ENCODE data around the gene MGAT4A.

The MGAT4A gene

DNA sequence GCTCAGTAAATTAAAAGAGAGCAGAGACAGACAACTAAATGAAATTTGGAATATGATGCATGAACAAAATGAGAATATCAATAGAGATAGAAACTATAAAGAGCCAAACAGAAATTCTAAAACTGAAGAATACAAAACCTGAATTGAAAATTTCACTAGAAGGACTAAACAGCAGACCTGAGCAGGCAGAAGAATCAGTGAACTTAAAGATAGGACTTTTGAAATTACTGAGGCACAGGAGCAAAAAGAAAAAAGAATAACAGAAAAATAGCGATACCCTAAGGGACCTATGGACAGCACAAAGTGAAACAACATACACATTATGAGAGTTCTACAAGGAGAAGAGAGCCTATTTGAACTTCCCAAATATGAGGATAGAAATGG is 80.9 kb downstream of the MGAT4A start:
- no peak for DNase-seq

DNA sequence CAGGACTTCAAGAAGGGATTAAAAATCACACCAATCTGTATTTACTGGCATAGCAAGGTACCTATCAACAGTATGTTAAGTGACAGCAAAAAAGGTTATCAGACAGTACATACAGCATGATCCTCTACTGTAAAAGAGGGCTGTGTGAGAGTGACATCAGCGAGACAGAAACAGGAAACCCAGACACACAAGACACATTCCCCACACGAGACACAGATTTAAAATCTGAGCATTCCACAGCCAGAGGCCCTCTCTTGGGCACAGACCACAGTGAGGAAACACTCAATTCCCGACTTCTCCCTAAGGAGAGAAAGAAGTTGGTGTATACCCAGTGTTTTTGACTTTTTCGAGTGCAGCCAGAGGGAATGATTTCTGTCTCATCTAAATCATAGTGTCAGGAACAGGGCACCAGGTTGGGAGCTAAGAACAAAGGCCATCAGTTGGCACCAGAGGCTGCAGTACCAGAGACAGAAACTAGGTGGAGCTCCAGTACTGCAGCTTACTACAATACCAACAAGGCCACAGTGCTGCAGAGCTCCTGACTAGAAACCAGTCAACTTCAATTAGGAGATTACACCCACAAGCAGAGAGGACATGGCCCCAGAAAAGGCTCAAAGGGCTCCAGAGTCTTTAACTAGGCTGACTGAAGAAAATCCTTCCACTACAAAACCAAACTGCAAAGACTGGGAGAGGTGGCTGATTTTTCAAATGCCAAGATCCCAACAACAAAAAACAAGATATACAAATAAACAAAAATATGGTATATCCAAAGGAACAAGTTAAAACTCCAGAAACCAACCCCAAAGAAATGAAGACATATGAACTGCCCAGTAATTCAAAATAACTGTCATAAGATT is 81.6 kb downstream of the MGAT4A start:
- peak; percentile 59 to 77 for DNase-seq

DNA sequence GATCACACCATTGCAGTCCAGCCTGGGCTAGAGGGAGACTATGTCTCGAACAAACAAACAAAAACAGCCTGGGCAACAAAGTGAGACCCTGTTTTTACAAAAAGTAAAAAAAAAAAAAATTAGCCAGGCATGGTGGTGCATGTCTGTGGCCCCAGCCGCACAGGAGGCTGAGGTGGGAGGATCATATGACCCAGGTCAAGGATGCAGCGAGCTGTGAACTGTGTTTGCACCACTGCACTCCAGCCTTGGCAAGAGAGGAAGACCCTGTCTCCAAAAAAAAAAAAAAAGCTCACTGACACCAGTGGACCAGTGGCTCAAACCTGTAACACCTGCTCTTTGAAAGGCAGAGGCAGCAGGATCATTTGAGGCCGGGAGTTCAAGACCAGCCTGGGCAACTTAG is 82.5 kb downstream of the MGAT4A start:
- no peak for DNase-seq

DNA sequence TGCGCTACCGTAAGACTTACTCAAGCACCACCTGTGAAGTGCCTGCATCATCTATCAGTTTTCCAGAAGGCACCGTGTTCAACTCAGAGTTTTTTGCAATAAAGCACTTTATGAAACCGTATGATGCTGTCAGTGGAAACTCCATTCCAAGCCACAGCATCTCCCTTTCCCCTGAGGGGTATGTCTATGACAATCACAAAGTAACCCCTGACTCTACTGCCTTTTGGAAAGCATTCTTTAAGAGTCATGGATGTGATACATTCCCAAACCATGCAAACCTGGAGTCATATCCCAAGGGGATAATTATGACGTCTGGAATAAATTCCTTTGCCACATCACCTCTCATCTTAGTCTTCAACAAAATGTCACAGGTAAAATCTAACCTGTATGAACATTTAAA is 83.3 kb downstream of the MGAT4A start:
- DNase-seq, result no peak

DNA sequence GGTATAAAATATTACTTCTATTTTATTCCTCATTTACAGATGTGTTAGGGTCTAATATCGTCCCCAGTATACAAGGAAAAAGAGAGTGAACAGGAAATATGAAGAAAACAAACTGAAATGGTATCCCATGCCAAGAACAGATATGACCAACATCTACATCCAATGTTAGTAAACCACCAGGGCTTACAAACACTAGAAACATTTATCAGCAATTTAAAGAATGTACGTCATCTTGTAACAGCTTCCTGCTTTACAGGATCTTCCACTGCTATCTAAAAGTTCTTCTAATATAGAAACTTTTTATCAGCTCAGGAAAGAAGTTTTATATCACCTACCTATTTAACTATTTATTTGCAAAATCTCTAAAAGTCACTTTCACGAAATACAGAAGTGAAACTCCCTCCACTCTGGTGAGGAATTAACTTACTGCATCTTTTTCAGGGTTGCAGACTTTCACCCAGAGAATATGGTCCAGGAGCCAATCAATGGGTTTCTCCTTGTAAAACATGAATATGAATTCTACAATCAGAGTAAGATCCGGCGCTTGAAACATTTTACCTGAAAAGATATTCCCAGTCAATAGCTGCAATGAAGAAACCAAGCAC is 87.3 kb downstream of the MGAT4A start:
- no peak for DNase-seq

DNA sequence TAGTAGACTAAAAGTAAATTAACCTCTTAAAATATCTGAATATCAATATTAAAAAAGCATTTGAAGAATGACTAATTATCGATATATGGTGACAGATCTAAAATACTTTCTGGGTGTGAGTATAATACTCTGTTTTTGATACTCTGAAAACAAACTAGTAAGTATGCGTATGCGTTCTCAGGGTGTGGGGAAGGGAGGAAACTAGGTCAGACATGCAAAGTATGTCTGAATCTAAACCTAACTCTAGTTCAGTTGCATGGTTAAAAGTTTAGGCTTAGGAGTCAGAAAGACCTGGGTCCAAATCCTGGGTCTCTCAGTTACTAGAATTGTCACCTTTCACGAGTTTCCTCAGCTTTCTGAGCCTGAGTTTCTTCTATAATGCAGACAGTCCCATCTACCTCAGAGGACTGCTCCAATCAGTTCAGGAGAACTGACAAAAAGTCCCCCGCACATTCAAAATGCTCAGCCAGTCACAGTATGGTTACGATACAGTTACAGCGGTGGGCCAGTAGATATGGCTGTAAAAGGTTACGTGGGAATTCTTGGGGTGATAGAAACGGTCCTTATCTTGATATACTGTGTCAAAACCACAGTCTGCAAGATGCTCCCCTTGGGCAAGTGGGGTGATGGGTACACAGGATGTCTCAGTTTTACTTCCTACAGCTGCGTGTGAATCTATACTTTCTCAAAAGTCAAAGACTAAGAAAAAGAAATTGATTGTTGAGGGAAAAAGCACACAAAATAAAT is 93.4 kb downstream of the MGAT4A start:
- DNase-seq, result no peak

DNA sequence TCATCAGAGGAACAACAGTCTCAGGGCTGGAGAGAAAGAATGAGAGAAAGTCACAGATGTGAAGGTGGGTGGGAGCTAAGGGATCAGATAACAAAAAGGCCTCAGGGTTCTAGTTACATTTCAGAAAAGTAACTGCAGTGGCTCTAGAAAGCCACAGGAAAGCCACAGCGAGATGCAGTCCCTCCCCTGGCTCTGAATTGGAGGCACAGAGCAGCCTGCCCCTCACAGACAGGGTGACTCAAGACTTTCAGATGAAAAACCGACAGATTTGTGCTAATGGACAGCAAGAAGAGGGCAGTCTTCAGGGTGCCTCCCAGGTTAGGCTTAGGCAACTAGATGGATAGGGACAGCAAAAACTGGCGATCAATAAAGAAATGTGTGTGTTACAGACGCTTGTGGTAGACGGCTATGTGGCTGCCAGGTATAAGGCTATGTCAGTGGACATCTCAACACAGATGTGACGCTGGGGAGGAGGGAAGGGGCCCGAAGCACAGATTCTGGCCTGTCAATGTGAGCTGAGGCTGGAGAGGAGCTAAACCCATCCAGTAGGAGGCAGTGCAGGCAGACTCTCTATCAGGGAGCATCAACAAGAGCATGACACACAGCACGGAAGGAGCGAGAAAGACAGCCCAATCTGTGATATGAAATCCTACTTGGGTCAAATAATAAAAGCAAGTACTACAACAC is 96.4 kb downstream of the MGAT4A start:
- DNase-seq, result no peak

DNA sequence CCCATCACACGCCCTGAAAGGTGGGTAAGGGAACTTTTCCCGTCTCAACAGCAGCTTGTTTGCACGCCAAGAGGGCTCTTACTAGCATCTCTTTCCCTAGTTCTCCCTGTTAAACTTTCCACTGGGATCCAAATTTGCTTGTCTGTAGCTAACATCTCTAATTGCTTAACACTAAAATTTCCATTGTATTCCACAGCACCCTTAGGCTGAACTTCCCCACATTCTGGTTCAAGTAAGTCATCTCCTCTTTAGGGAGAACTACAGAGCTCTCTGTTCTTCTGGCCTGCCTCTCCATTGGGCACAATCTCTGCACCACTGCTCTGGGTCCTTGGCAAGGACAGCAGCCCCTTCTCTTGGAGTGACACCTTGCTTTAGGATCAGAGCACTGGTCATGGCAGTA is 98.6 kb downstream of the MGAT4A start:
- DNase-seq, result no peak

DNA sequence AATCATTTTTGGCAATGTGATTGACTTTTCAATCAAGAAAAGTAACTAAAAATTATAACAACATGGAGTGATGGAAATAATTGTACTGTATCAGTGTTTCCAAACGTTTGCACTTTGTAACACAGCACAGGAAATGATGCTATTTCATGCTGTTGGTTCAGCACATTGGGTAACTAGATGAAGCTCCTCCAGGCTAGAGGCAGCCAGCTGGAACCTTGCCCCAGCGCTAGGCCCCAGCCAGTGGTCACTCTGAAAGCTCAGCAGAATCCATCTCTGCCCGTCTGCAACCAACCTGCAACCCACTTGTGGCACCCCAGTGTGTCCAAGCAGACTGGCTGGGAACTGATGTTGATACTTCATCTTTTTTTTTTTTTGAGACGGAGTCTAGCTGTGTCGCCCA is 107.3 kb downstream of the MGAT4A start:
- DNase-seq, result no peak

DNA sequence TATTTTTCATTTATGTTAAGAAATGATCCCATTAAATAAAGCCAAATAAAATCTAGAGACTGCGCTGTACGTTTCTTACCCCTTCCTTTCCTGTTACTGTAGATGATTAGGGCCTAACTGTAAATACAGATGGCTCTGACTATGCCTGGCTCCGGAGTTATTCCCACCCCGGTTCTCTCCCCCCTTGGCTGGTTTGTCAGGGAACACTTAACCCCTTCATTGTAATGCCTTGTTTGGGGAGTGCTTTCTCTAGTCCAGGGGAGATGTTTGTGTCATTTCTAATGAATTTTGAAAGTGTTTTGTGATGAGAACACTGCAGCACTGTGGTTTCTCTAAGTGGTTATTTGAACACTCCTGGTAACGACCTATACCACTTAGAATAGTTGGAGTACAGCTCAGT is 113.8 kb downstream of the MGAT4A start:
- DNase-seq, result no peak

DNA sequence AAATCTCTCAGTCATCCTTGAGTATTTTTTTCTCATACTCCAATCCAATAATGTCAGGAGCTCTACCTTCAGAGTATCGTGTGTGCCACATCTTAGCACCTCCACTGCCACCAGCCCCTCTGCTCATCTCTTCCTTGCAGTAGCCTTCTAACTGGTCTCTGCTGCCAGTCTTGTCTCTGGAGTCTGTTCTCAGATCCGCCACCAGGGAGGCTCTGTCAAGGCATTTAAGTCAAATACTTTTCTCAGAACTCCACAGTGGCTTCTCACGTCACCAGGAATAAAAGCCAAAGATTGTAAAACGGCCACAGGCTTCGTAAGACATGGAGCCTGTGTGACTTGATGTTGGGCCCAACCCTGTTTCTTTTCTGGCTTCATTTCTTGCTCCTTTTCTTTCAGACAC is 115.5 kb downstream of the MGAT4A start:
- no peak for DNase-seq

DNA sequence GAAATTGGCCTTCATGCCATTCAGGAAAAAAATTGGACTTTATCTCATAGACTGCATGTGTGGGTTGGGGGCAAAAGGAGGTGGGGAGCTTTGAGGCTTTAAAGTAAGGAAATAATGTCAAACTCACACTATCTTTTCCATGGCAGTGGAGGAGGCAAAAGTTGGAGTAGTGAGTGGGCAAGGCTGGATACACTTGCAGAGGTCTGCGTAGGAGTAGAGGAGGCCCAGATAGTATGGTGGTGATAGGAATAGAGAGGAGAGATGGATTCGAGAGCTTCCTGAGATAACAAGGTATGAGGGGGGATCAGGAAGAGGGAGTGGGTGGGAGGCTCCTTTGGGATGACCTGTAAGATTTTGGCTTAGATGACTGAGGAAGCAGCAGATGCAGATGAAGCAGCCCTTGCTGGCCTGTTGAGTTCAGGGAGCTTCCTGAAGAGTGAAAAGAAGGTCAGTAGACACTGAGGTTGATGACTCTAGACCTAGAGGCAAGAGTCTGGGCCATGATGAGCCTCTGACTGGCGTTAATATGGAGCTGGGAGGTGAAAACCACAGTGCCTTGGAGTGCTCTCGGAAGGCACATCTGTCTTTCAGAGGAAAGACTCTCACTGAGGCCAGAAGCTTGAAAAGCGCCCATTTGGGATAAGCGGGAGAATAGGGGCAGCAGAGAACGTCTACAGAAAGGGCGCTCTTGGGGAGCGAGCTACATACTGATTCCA is 116.8 kb downstream of the MGAT4A start:
- DNase-seq, result no peak

DNA sequence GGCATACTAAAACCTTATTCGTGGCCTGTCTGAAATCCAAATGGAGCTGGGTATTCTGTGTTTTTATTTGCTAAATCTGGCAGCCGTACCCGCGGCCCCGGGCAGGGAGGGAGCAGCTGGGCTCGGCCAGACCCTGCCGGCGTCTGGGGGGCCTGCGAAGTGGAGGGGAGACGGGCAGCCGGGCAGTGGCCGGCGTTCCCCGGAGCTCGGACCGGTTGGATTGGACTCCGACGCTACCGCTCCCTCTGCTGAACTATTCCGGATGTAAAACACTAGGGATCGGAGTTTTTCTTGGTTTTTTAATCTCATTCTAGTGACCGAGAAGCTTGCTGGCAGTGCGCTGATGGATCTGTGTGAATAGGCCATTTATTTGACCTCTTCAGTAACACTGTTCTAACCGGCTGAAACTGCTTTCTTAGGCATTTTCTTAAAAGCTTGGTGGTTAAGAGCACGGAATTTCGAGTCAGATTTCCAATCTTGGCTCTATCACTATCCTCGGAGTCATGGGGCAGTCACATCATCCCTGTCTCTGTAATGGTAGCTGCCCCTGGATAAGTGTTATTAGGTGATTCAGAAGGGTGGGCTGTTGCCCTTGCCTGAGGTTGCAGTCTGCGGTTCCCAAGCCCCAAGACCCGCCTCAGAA is 121.8 kb downstream of the MGAT4A start:
- DNase-seq, result peak in 1 of 2 experiments; percentile 11

DNA sequence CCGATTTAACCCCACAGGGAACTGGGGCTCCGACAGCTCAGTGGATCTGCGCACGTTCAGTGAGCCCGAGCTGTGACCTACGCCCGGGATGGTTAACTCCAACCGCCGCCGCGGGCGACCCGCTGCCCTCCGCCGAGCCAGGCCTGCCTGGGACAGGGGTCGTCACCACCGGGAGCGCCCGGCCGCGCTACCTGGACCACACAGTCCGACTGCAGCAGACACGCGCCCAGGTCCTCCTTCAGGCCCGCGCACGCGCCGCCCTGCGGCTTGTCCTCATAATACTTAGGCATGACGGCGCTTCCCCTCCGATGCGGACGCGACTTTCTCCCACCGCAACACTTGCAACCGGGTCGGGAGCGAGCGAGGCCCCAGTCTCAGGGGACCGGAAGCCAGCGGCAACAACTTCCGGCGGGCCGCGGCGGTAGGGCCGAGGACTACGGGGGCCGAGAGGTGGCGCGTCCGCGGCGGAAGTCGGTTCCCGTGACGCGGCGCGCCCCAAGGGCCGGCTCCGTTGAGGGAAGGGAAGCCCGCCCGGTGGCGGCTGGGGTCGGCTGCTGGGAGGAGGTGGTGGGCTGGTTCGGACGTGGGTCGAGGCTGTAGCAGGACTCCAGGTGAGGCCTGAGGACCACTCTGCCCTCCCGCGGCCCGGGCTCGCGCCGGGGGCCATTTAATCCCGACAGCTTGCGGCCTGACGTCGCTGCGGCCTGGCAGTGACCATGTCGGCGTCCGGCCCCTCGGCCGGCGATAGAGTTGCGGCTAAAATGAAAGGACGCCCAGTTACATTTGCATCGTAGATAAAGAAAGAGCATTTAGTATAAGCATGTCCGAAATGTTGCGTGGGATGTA is 122.6 kb downstream of the MGAT4A start, which contains the start of the genes COA5 and UNC50:
TSS of gene COA5 (minus strand) at position 397 of the 846 bp plus-strand sequence. CDS start at position 290, 107 bp downstream.
TSS of gene UNC50 (plus strand) at position 474 of the 846 bp plus-strand sequence. CDS start 1,171 bp downstream, outside the sequence.
- DNase-seq, result peak; percentile 44 to 80

DNA sequence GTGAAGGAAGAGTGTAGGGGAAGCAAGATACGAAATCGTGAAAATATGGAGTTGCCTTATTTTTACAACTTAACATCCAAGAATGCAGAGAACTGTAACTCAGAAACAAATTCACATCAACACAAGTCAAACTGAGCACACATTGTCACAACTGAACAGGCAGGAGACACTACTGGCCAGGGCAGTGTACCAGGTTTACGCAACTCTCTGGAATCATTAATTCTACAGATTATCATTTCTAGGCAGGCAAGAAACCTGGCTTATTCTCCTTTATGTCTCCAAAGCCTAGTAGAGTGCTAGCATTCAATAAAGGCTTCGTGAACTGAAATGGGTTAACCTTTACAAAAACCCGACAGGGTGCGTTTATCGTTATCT is 123.2 kb downstream of the MGAT4A start:
- DNase-seq, result no peak

DNA sequence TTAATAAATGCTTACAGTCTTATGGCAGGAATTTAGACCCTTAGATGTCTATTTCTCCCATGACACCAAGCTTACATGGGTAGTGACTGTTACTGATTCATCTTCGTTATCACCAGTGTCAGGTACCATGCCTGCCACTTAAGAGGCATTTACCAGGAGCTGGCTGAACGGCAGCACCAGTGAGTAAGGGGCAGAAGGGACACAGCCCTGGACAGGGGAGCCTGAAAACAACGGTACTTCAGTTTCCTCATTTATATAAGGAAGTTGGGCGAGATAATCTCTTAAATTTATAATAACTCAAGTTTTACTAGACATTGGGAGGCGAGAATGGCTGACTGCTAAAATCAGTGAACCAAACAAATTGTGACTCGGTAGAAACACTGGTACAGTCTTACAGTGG is 123.8 kb downstream of the MGAT4A start:
- no peak for DNase-seq

DNA sequence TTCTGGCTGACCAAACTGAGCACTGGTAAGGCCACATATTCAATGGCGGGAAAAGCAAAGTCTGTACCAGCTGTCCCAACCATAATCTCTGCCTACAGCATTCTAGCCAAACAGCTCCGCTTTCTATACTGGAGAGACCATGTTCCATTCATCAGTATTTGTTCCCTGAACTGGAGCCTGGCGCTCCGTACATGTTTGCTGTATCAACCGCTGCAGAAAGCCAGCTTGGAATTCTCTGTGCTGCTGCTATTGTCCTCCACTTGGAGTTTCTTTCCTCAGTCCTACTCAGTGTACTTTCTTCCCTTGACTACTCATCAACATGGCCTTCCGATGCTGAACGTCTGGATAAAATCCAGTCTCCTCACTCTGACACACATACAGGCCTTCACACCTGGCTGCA is 124.5 kb downstream of the MGAT4A start:
- no peak for DNase-seq

DNA sequence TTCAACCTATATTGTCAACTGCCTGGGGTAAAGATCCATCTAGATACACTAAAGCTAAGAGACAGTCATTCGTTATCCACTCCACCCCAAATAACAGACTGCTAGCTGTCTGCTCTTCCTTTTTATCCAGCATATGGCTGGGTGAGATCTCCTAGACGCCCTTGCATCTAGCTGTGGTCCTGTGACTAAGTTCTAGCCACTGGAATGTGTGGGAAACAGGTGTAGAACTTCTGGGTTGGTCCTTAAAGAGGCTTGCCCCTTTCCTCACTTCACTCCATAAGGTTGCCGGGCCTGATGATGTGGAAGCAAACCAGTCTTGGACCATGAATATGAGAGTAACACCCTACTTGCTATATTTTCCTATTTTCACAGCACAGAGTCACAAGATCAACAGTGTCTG is 125.9 kb downstream of the MGAT4A start:
- no peak for DNase-seq

DNA sequence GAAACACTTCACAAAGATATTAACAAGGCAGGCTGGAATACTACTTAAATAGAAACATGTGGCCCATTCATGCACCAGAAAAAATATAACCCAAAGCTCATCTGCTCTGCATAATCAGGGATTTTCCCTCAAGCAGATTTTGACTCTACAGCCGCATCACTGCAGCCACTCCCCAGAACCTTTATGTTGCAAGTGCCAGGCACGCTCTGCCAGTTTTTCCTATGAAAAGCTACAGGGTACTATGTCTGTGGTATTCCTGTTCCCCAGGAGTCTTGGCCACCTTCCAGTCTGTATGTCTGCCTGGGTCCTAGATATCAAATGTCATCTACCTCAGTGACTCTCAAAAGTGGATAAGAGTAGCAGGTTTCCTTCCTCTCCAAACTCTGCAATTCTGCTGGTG is 126.4 kb downstream of the MGAT4A start:
- DNase-seq, result no peak

DNA sequence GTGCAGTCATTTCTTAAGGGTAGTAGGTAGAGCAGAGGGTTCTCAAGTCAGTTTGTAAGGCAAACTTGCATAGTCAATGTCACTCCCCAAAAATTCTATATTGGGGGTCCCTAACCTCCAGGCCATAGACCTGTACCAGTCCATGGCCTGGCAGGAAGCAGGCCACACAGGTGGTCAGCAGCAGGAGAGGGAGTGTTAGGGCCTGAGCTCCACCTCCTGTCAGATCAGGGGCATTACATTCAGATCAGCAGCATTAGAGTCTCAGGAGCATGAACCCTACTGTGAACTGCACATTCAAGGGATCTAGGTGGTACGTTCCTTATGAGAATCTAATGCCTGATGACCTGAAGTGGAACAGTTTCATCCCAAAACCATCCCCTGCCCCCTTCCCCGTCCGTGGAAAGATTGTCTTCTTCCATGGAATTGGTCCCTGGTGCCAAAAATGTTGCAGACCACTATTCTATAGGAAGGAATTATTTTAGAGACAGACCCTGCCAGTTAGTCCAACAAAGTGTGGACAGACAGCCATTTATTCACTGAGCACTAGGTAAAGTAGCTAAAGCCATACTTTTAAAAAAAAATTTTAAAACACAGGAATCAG is 129.3 kb downstream of the MGAT4A start:
- DNase-seq, result peak in 1 of 2 experiments; percentile 33

Data from NCI-H524 (cell line).